Fibroblast of pulmonary artery (primary cell): ENCODE data around the gene SGPL1.

Experiments used
- DNase-seq: peaks from one replicate; pipeline ENCODE4 v3.0.0-alpha.2; 2010; ENCODE audit warnings: low read depth
- H3K4me3 ChIP-seq: replicated peaks from 2 replicates; pipeline ENCODE4 v1.5.1; 2011; ENCODE audit warnings: low read depth, mild to moderate bottlenecking, control low read depth, low read length, moderate library complexity
- TF ChIP-seq, protein P1 (sequence below): IDR thresholded peaks from 2 replicates; pipeline ENCODE4 v1.5.1; 2011; ENCODE audit warnings: mild to moderate bottlenecking, control low read depth, low read length, inconsistent platforms; ENCODE audit errors: missing control alignments

Gene SGPL1

DNA sequence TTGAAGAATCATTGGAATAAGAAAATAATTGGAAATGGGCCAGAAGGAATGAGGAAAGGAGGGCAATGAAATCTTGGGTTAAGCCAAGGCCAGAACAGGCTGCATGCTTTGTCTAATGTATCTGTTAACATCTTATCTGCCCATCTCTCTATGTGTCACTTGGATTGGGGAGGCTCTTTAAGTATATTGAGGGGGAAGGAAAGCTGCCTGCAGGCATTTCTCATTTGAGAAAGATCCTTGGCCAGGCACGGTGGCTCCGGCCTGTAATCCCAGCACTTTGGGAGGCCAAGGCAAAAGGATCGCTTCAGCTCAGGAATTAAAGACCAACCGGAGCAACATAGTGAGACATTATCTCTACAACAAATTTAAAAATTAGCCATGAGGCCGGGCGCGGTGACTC, 58.3 kb downstream of the SGPL1 start:
- TF ChIP-seq, protein P1, sequence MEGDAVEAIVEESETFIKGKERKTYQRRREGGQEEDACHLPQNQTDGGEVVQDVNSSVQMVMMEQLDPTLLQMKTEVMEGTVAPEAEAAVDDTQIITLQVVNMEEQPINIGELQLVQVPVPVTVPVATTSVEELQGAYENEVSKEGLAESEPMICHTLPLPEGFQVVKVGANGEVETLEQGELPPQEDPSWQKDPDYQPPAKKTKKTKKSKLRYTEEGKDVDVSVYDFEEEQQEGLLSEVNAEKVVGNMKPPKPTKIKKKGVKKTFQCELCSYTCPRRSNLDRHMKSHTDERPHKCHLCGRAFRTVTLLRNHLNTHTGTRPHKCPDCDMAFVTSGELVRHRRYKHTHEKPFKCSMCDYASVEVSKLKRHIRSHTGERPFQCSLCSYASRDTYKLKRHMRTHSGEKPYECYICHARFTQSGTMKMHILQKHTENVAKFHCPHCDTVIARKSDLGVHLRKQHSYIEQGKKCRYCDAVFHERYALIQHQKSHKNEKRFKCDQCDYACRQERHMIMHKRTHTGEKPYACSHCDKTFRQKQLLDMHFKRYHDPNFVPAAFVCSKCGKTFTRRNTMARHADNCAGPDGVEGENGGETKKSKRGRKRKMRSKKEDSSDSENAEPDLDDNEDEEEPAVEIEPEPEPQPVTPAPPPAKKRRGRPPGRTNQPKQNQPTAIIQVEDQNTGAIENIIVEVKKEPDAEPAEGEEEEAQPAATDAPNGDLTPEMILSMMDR: no peak
- no peak overlapping the region for H3K4me3 ChIP-seq
- no peak for DNase-seq

DNA sequence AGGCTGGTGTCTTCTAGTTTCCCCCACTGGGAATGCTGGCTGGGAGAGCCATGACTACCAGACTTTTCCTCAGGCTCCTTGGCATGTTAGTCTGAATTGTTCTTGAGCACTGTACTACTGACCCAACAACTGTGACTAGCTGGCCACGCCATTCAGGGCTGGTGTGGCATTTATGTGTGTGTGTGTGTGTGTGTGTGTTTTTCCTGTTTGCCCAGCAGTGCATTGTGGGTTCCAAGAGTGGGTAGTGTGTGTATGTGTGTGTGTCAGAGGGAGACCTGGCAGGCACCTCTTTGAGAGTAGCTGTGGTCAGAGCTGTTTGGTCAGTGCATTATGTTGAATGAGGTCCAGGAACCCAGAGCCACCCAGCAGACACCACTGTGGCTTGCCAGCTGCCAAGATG, 63.5 kb downstream of the SGPL1 start:
- TF ChIP-seq, protein P1: no peak
- H3K4me3 ChIP-seq: no peak overlapping the region
- no peak for DNase-seq

DNA sequence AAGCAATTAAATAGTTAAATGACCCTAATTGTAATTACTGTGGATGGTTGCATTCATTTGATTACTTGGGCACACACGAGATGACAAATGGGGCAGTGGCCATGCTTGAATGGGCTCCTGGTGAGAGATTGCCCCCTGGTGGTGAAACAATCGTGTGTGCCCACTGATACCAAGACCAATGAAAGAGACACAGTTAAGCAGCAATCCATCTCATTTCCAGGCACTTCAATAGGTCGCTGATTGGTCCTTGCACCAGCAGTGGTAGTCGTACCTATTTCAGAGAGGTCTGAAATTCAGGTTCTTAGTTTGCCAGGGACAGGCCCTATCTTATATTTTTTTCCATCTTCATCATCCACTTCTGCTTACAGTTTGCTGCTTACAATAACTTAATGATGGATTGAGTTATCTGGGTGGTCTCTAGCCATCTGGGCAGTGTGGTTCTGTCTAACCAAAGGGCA, 64.4 kb downstream of the SGPL1 start:
- peak; percentile 88 for DNase-seq
- TF ChIP-seq, protein P1: peak; percentile 95
- H3K4me3 ChIP-seq: no peak overlapping the region

DNA sequence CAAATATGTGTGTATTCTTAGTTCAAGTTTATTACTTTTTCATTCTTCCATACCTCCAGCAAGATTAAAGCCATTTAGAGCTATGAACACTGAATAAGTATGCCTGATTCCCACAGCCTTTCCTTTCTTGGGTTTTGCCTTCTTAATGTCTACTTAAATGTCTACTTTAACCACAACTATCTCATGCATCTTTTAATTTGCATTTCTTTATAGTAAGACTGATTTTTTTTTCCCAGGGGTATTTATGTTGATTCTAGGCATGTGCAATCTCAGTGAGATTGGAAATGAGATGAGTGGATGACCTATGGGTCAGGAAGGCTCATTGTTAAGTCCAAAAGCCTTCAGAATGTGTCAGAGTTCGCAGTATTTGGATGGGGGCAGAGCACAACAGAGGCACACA, 69.0 kb downstream of the SGPL1 start:
- TF ChIP-seq, protein P1: no peak
- DNase-seq: no peak
- H3K4me3 ChIP-seq: no peak overlapping the region

DNA sequence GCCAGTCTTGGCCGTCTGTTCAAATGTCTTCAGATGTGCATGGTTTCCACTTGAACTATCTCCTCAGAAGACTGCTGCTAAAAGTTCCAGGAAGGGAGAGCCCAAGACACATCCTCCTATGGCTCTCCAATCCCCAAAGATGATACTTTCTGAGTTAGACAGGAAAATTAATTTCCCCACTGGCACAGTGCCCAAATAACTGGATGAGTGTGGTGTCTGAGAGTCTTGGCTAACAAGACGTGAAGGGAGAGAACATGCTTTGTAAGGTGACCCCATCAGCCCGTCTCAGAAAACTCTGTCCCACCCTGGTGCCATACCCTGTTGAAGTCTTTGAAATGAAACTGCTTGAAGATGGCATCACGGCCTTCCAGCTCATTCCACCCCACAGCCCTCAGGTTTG, 69.7 kb downstream of the SGPL1 start:
- TF ChIP-seq, protein P1: no peak
- H3K4me3 ChIP-seq: no peak overlapping the region
- DNase-seq: no peak

DNA sequence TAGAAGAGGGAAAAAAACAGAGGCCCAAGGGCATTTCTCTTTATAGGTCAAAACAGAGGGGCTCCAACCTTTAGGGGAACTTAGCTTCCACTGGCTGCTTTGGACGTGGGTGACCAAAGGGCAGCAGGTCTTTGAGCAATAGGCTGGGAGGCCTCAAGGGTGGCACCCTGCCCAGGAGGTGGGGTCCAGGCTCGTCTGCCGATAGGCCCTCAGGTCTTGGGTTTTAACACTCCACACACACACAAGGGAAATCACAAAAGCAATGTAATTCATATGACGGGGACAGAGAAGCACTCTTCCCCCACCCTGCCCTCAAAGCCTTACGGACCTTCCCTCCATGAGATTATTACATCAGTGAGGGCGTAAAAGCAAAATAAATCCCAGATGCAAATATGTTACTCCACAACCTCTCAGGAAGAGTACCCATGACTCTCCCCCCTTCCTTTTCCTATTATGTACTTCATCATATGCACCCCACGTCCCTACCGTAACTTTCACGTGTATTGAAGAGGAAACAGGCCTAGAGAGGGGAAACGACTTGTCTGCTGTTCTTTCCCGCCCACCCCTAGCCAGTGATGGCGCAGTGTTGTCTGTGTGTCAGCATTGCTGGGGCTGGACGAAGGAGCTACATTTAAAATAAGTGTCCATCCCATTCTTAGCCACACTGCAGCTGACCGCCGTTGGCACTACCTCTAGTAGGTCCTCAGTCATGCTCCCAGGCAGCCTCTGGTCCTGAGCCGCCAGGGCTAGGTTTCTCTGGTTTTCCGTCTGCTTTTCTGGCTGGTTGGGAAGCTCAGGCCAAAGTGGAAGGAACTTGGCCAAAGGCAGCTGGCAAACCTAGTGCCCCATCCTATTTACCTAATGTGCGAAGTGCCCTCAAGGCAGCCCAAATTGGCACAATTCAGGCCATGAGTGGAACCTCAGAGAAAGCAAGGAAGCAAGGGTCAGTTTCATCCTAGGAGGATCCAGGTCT, 70.5 kb downstream of the SGPL1 start:
- no peak for DNase-seq
- TF ChIP-seq, protein P1: no peak
- no peak overlapping the region for H3K4me3 ChIP-seq
